Prostate gland (tissue), 2 donors: Measurements from ENCODE around the gene FNBP1.

Experiments
- POLR2A ChIP-seq: fragments of 450-650 bp; IDR thresholded peaks from one replicate; pipeline ENCODE4 v1.6.1; 2016; ENCODE audit warnings: antibody characterized with exemption, mild to moderate bottlenecking
- POLR2AphosphoS5 ChIP-seq: sonication (generic); formaldehyde crosslinking; IDR thresholded peaks from one replicate; pipeline ENCODE4 v1.6.1; 2017; ENCODE audit warnings: antibody characterized with exemption
- TF ChIP-seq, protein P1 (sequence below), 4 experiments: fragments of 200-600 bp in 2 of 4; fragments of 450-650 bp in 2 of 4; sonication (generic) in 2 of 4; IDR thresholded peaks; 1 replicate in 3 of 4; 2 replicates in 1 of 4; pipeline ENCODE4 v1.5.1; 2016 to 2019; ENCODE audit warnings: antibody characterized with exemption in 4 of 4, mild to moderate bottlenecking in 2 of 4, moderate library complexity in 2 of 4

DNA sequence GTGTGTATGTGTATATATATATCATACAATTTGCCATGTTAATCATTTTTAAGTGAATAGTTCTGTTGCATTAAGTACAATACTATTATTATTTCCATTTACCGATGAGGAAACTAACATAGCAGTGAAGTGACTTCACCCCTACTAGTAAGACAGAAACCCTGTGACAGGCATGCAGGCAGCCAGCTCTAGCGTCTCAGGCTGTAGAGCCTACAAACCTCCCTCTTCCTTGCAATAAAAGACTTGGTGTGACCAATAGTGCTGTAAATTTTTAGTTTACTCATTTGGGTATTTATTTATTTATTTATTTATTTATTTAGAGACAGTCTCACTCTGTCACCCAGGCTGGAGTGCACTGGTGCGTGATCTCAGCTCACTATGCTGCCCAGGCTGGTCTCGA, 24.7 kb downstream of the FNBP1 start:
- TF ChIP-seq, protein P1, sequence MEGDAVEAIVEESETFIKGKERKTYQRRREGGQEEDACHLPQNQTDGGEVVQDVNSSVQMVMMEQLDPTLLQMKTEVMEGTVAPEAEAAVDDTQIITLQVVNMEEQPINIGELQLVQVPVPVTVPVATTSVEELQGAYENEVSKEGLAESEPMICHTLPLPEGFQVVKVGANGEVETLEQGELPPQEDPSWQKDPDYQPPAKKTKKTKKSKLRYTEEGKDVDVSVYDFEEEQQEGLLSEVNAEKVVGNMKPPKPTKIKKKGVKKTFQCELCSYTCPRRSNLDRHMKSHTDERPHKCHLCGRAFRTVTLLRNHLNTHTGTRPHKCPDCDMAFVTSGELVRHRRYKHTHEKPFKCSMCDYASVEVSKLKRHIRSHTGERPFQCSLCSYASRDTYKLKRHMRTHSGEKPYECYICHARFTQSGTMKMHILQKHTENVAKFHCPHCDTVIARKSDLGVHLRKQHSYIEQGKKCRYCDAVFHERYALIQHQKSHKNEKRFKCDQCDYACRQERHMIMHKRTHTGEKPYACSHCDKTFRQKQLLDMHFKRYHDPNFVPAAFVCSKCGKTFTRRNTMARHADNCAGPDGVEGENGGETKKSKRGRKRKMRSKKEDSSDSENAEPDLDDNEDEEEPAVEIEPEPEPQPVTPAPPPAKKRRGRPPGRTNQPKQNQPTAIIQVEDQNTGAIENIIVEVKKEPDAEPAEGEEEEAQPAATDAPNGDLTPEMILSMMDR (IDR thresholded peaks at IDR 0.05) = no peak
- TF ChIP-seq POLR2A = no peak
- TF ChIP-seq POLR2AphosphoS5 = no peak
